ENCODE measurements around the gene OSBPL7. TPM values are rescaled to one million over a fixed set of nuclear protein-coding genes. Genes with fewer than 3 reads are reported as not detected.
A peak's percentile ranks its signal among the peaks of the same experiment; 100 is the strongest.

OSBPL7 gene
- total and polyA plus RNA-seq, 2 donors (not counting 3 experiments of a cell fraction or from before 2014, with no cell fraction given) = 16.2 to 29.1 TPM

DNA sequence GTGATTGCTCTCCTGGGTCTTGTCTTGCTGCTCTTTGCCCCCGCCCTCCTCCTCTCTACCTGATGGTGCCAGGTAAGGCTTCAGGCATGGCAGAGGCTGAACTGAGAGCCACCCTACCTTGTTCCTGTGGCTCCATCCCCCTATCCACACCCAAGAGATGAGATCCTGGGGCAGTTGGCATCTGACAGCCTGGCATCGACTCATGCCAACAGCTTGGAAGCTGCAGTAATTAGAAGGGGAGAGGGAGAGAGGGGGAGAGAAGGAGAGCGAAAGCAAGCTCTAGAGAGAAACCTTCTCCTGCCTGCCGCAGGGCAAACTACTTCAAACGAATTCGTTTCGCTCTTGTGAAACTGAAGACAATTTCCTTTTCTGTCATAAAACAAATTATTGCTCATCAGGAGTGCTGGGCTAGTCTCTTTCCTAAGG, 43.2 kb upstream of the OSBPL7 start:
- peaks cover 6 to 12% of the 10 kb centered on the region in 2 experiments for H3K27me3 ChIP-seq (ENCODE audit: control insufficient read depth in 2 of 2, insufficient read depth in 2 of 2, low read length in 2 of 2)

DNA sequence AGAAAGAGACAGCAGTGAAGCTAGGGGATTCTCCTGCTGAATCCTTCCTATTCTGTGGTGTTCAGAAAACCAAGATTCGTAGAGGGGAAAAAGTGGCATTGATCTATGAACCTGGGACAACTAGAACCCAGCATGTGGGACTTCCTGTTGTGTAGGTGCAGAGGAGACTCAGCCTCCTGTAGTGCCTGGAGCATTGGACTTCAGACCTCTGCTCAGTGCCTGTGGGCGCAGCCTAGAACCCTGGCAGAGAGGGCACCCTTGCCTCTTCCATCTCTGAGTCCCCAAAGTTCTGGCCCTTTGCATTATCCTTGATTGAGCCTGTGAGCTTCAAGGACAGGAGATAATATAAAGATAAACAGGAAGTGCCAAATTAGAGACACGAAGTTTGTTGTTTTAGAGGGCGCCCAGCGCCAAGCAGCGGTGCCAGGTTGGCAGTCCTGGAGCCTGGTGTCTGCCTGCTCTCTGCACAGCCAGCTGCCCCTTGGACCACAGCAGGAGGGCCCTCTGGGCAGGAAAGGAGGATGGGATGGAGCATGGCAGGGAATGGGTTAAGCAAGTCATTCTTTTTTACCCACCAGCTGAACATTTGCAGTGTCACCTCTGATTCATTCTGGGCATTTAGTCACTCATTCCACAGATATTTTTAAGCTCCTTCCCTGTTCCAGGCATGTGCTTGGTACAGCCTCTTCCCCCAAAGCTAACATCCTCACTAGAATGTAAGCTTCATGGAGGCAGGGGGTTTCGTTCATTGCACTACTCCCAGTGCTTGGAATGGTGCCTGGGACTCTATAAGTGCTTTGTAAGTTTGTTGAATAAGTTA, 41.2 kb upstream of the OSBPL7 start:
- no peak overlapping the region for H3K9ac ChIP-seq (replicated peaks; ENCODE audit: extremely low read depth, insufficient read depth, low read length)
- dilution Hi-C loops (cut with MboI; ENCODE audit: extremely low pct_ligation_motif_present, low sequenced_read_pairs) = no loop called here

More for the DNA sequence above, 43.2 kb upstream of the OSBPL7 start:
- Histone ChIP-seq H3K4me3 (replicated peaks in 1 of 3; ENCODE audit: insufficient read depth in 1 of 3, low read depth in 1 of 3, low read length in 3 of 3) (no peak overlapping the region), H3K79me2 (ENCODE audit: control insufficient read depth, insufficient read depth, low read length) (no peaks in the 10 kb centered on the region), H3K27ac (ENCODE audit: insufficient read depth, low read depth, low read length) (no peak overlapping the region), H3K4me2 (ENCODE audit: insufficient read depth, low read length) (no peak overlapping the region), H2AFZ (ENCODE audit: low read depth, low read length) (no peak overlapping the region), H3K36me3 (ENCODE audit: control insufficient read depth in 2 of 2, extremely low read depth in 1 of 2, insufficient read depth in 2 of 2, low read length in 2 of 2) (no peaks in the 10 kb centered on the region), H3K9me3 (replicated peaks; ENCODE audit: control insufficient read depth, insufficient read depth, low read length) (no peaks in the 10 kb centered on the region), H3K9ac (replicated peaks; ENCODE audit: extremely low read depth, insufficient read depth, low read length) (no peak overlapping the region), H4K20me1 (replicated peaks; ENCODE audit: control insufficient read depth, extremely low read depth, insufficient read depth, low read length) (no peaks in the 10 kb centered on the region), H3K9me1 (replicated peaks; ENCODE audit: control insufficient read depth, extremely low read depth, insufficient read depth, low read length) (no peaks in the 10 kb centered on the region), H3K4me1 (ENCODE audit: control insufficient read depth, extremely low read depth, insufficient read depth, low read length) (peaks cover 8% of the 10 kb centered on the region)
- BruUV-seq (replicated peaks) = no TSS peak
- intact Hi-C loops (cut with micrococcal nuclease) (no loop called here), dilution Hi-C loops (cut with MboI; ENCODE audit: extremely low pct_ligation_motif_present, low sequenced_read_pairs) (no loop called here)
- TF ChIP-seq MYC (IDR thresholded peaks at IDR 0.05; ENCODE audit: low read depth, low read length) = no peak
- no peak for TF ChIP-seq GATA2 (IDR thresholded peaks at IDR 0.05; ENCODE audit: insufficient read depth, insufficient read length, low read depth, low read length)
- CTCF ChIA-PET = interaction anchor here (0.8 to 1.6 kb wide), 4 partner anchors 9 to 82 kb away, joined by 3 to 6 read pairs (median 4); no protein-coding TSS in a partner anchor
- DNase-seq (ENCODE audit: low read depth, low spot score) (no peak), FAIRE-seq (no peak)
- POLR2A ChIA-PET = no interaction called here

More for the DNA sequence above, 41.2 kb upstream of the OSBPL7 start:
- TF ChIP-seq POLR2AphosphoS5 (IDR thresholded peaks at IDR 0.05; ENCODE audit: insufficient read depth, low read depth, low read length) (peak; percentile 17), FOS (IDR thresholded peaks at IDR 0.05; ENCODE audit: borderline replicate concordance, insufficient read depth, low read length) (peak; percentile 69), GATA2 (IDR thresholded peaks at IDR 0.05; ENCODE audit: insufficient read depth, insufficient read length, low read depth, low read length) (no peak), POLR2A (IDR thresholded peaks at IDR 0.05; ENCODE audit: low read depth, low read length) (no peak)
- no peak overlapping the region for H3K4me2 ChIP-seq (ENCODE audit: insufficient read depth, low read length)
- peak; percentile 59 for FAIRE-seq
- H3K79me2 ChIP-seq (ENCODE audit: control insufficient read depth, insufficient read depth, low read length) = no peaks in the 10 kb centered on the region
- H3K9me1 ChIP-seq (replicated peaks; ENCODE audit: control insufficient read depth, extremely low read depth, insufficient read depth, low read length) = no peaks in the 10 kb centered on the region
- peaks cover 8% of the 10 kb centered on the region for H3K4me1 ChIP-seq (ENCODE audit: control insufficient read depth, extremely low read depth, insufficient read depth, low read length)
- H2AFZ ChIP-seq (ENCODE audit: low read depth, low read length) = peak overlapping the region; percentile 52
- no peaks in the 10 kb centered on the region for H4K20me1 ChIP-seq (replicated peaks; ENCODE audit: control insufficient read depth, extremely low read depth, insufficient read depth, low read length)
- DNase-seq (ENCODE audit: low read depth, low spot score) = no peak
- BruUV-seq (replicated peaks) = no TSS peak
- CTCF ChIA-PET = interaction anchor here (1.0 to 2.4 kb wide), 4 partner anchors 13 to 27 kb away, joined by 4 to 12 read pairs (median 6); partner anchors contain the start of gene SP6
- H3K9me3 ChIP-seq (replicated peaks; ENCODE audit: control insufficient read depth, insufficient read depth, low read length) = no peaks in the 10 kb centered on the region
- no peak overlapping the region for H3K27ac ChIP-seq (ENCODE audit: insufficient read depth, low read depth, low read length)
- peaks cover 0 to 3% of the 10 kb centered on the region in 2 experiments for H3K27me3 ChIP-seq (ENCODE audit: control insufficient read depth in 2 of 2, insufficient read depth in 2 of 2, low read length in 2 of 2)
- intact Hi-C loops (cut with micrococcal nuclease) = no loop called here
- no peaks in the 10 kb centered on the region for H3K36me3 ChIP-seq (ENCODE audit: control insufficient read depth in 2 of 2, extremely low read depth in 1 of 2, insufficient read depth in 2 of 2, low read length in 2 of 2)
- no peak overlapping the region for H3K4me3 ChIP-seq (replicated peaks in 1 of 3; ENCODE audit: insufficient read depth in 1 of 3, low read depth in 1 of 3, low read length in 3 of 3)
- POLR2A ChIA-PET = interaction anchor here (0.6 kb wide), 1 partner anchor 169 kb away, joined by 3 read pairs; the partner anchor contains the start of gene TBKBP1
